GM18873 (cell line): ENCODE measurements around the gene SLC15A1.
"Not testable (repeated sequence)": the region's sequence is repeated elsewhere in the genome, so short reads cannot be mapped to it uniquely, and the experiment has no call there.

Experiments
- ATAC-seq: cut with Tn5 transposase; IDR thresholded peaks from one replicate; pipeline ENCODE4 v1.9.1; 2021; ENCODE audit warnings: mild to moderate bottlenecking, moderate library complexity, moderate number of reproducible peaks; ENCODE audit not compliant: unreplicated experiment, low FRiP score

Gene SLC15A1

GRCh38 chr13:98665638-98665995 lies 86.9 kb downstream of the SLC15A1 start:
- ATAC-seq = no peak

- ATAC-seq = no peak
These were observed 87.4 kb downstream of the SLC15A1 start for GRCh38 chr13:98664924-98665637.

GRCh38 chr13:98664510-98664909 lies 88.0 kb downstream of the SLC15A1 start:
- ATAC-seq = no peak

DNA sequence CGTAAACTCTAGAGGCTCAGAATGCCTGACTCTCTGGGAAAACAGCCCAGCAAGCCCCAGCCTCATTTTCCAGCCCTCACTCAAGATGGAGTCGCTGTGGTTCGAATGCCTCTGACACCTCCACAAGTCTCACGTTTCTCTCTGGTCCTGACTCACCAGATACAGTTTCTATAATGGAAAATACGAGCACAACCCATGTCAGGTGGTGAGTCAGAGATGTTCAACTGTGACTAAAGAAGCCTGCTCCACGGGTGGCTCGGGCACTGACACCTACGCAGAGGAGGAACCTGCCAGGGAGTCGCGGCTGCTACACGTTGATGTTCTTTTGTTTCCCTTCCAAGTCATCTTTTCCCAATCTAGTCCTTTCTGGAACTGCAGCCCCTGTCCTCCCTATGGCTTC lies 88.4 kb downstream of the SLC15A1 start:
- no peak for ATAC-seq

- no peak for ATAC-seq
These were observed 94.3 kb downstream of the SLC15A1 start for GRCh38 chr13:98658131-98658530.

GRCh38 chr13:98657506-98658085 lies 94.9 kb downstream of the SLC15A1 start:
- ATAC-seq = no peak

DNA sequence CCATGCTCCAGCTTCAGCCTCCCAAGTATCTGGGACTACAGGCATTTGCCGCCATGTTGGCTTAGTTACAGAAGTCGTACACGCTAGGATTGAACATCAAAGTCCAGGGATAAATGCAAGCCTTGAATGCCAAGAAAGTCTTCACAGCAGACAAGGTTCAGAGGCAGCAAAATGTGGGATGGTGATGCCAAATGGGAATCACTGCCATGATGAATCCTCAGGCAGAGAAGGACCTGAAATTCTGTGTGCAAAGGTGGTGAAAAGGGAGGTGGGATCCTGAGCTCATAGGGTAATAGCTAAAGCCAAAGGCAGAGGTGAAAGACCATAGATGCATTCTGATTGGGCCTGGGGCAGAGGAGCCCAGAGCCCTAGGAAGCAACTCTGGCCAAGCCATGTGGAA lies 96.2 kb downstream of the SLC15A1 start:
- no peak for ATAC-seq

DNA sequence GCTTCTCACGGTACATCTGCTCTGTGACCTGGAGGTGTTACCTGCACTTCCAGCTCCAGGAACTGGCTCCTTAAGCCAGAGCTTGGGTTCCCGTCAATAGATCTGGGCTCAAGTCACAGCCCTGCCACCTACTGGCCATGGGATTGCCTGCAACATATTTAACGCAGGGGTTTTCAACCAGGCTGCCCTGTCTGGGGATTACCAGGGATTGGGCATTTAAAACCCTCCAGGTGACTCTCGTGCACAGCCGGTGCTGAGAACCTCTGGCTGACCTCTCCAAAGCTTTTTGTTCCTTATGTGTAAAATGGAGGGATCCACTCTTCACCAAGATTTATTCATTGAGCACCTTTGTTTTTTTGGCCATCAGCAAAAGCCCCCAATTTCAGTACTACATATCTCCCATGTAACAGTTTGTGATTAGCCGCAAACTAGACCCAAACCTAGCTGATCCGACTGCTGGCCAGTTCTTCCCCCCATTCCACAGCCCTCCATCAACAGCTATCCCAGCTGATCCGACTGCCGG lies 98.9 kb downstream of the SLC15A1 start:
- peak; percentile 94 for ATAC-seq

DNA sequence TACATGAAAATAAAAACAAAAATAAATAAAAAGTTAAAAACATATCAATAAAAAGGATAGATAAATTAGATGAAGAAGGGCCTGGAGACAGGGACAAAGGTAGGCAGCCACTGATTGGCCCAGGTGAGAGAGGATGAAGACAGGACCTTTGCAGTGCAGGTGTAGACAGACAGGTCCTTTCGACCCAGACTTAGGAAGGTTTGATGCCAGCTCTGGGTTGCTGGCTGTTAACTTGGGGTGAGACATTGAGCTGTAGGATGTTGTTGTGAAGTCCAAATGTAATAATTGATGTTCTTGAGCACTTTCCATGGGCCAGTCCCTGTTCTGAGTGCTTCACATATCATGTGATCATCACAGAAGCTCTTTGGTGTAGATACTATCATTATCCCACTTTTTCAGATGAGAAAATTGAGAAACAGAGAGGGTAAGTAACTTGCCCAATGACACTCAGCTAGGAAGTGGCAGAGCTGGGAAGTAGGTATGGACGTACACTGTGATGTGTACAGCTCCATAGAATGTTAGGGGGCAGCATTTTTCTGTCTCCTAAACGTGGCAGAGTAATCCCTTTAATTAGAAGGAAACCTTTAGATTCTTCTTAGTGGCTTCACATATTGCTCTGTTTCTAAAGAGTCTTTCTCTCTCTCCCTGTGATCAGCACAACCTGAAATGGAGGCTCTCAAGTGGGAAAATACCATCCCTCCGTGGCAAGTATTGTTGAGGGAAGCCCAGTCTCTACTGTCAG lies 99.6 kb downstream of the SLC15A1 start:
- ATAC-seq = peak; percentile 18

GRCh38 chr13:98652276-98652675 lies 100.2 kb downstream of the SLC15A1 start:
- no peak for ATAC-seq

GRCh38 chr13:98651744-98652143 lies 100.7 kb downstream of the SLC15A1 start:
- ATAC-seq = no peak

DNA sequence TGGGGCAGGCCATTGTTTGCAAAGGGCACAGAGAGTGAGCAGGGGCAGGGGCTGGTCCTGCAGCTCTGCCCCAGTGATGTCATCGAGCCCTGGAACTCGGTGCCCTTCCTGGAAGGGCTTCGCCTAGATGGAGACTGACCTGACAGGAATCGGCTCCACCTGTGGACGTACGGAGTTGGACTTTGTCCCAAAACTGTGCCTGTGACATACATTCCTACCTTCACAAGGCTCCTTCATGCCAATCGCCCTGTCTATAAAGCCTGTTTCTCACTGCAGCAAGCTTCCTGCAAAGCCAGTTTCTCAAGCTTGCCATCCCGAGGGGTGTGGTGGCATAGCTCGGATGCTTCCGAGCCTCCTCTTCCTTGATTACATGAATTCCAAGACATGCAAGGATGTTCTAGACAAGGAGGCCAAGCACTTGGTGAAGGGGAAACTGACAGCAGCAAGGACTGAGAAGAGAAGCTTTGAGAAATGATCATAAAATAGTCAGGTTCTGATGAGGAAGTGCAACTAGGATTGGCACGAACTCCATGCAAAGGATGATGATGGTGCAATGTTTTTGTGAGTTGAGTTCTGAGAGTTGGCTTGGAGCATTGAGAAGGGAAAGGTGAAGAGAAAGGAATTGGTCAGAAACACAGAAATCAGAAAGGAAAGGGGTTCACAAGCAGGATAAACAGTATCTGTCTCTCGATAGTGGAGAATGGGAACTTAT lies 101.9 kb downstream of the SLC15A1 start:
- ATAC-seq = no peak

GRCh38 chr13:98649861-98650260 lies 102.6 kb downstream of the SLC15A1 start:
- ATAC-seq = no peak

- no peak for ATAC-seq
These were observed 103.8 kb downstream of the SLC15A1 start for GRCh38 chr13:98648686-98649085.

GRCh38 chr13:98648141-98648540 lies 104.3 kb downstream of the SLC15A1 start:
- no peak for ATAC-seq

DNA sequence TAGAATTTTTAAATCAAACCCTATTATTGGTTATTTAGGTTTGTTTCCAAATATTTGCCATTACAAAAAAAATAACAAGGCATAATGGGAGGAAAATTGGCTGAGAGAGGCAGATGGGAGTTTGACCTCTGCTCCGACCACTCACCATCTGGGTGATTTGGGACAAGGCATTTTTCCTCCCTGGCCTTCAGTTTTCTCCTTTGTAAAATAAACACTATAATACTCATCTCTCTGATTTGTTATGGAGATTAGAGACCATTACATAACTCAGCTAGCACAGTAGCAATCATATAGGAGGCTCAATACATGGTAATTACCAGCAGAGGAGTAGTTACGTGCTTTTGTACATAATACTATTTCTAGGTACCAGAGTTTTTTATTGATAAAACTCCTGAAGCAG lies 105.4 kb downstream of the SLC15A1 start:
- ATAC-seq = no peak

GRCh38 chr13:98643479-98643878 lies 109.0 kb downstream of the SLC15A1 start:
- no peak for ATAC-seq

GRCh38 chr13:98641075-98641474 lies 111.4 kb downstream of the SLC15A1 start:
- ATAC-seq = no peak

GRCh38 chr13:98639785-98640184 lies 112.7 kb downstream of the SLC15A1 start:
- not testable (repeated sequence) for ATAC-seq

DNA sequence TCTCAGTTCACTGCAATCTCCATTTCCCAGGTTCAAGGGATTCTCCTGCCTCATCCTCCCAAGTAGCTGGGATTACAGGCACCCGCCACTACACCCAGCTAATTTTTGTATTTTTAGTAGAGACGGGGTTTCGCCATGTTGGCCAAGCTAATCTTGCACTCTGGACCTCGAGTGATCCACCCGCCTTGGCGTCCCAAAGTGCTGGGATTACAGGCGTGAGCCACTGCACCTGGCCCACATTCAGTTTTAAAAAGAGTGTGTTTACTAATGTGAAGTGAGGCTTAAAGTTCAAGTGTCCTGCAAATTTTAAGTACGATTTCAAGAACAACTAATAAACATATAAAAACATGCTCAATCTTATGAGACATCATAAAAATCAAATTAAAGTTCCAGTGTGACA lies 114.1 kb downstream of the SLC15A1 start:
- not testable (repeated sequence) for ATAC-seq
